Bronchial epithelial cell (primary cell): Measurements from ENCODE around the gene HTR1D. TPM values are rescaled to one million over a fixed set of nuclear protein-coding genes. Genes with fewer than 3 reads are reported as not detected.

ENCODE experiments used
- DNase-seq: peaks from one replicate; pipeline ENCODE4 v3.0.0-alpha.2; 2010; ENCODE audit warnings: low read depth
- FAIRE-seq: peaks from 2 replicates; lab custom pipeline; 2011; peaks lifted over from hg19 to GRCh38; lab: Jason Lieb, UNC
- H3K27me3 ChIP-seq: 2 replicates; pipeline ENCODE4 v1.5.1; 2011; ENCODE audit warnings: low read length; ENCODE audit not compliant: control insufficient read depth, insufficient read depth
- H3K36me3 ChIP-seq: 2 replicates; pipeline ENCODE4 v1.5.1; 2011; ENCODE audit warnings: low read length; ENCODE audit not compliant: control insufficient read depth, insufficient read depth
- H3K4me3 ChIP-seq: 2 replicates; pipeline ENCODE4 v1.5.1; 2011; ENCODE audit warnings: mild to moderate bottlenecking, low read depth, low read length, control low read depth
- total RNA-seq: library from RNA; depleted of rRNA; stranded (reverse); fragments of >200 nt; gene quantifications from 2 replicates; pipeline ENCODE4 v1.2.1, GENCODE V29; 2014
- TF ChIP-seq, protein P1 (sequence below): IDR thresholded peaks from 2 replicates; pipeline ENCODE4 v1.5.1; 2011; ENCODE audit warnings: mild to moderate bottlenecking, moderate library complexity, low read length, control low read depth, inconsistent platforms; ENCODE audit not compliant: insufficient read depth, severe bottlenecking

The HTR1D gene
- total RNA-seq, 1 donor from 2014 or later, result 0.26 TPM

DNA sequence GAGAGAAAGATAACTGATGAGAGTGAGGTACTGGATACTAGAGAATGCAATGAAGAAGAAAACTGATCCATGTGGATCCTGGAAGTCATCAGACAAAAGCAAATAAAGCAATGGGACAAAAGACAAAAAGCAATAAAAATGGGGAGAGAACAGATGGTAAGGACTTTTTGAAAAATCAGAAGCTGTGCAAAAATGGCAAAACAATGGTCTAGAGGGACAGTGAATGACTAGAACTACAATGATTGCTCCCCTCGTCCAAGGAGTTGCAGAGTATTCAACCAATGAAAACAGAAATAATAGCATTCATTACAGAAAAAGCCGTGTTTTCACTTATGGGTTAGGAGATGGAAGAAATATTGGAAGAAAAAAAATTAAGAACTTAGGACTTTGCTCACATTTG lies 67.2 kb downstream of the HTR1D start:
- H3K27me3 ChIP-seq, result no peaks in the 10 kb centered on the region
- TF ChIP-seq, protein P1, sequence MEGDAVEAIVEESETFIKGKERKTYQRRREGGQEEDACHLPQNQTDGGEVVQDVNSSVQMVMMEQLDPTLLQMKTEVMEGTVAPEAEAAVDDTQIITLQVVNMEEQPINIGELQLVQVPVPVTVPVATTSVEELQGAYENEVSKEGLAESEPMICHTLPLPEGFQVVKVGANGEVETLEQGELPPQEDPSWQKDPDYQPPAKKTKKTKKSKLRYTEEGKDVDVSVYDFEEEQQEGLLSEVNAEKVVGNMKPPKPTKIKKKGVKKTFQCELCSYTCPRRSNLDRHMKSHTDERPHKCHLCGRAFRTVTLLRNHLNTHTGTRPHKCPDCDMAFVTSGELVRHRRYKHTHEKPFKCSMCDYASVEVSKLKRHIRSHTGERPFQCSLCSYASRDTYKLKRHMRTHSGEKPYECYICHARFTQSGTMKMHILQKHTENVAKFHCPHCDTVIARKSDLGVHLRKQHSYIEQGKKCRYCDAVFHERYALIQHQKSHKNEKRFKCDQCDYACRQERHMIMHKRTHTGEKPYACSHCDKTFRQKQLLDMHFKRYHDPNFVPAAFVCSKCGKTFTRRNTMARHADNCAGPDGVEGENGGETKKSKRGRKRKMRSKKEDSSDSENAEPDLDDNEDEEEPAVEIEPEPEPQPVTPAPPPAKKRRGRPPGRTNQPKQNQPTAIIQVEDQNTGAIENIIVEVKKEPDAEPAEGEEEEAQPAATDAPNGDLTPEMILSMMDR, result no peak
- DNase-seq (no peak), FAIRE-seq (no peak)
- no peaks in the 10 kb centered on the region for H3K36me3 ChIP-seq
- no peak overlapping the region for H3K4me3 ChIP-seq

- DNase-seq (peak; percentile 70), FAIRE-seq (no peak)
- no peaks in the 10 kb centered on the region for H3K27me3 ChIP-seq
- H3K4me3 ChIP-seq, result no peak overlapping the region
- TF ChIP-seq, protein P1, result no peak
- H3K36me3 ChIP-seq, result no peaks in the 10 kb centered on the region
These were observed 68.2 kb downstream of the HTR1D start for GRCh38 chr1:23149114-23149513.

- H3K27me3 ChIP-seq, result no peaks in the 10 kb centered on the region
- no peak overlapping the region for H3K4me3 ChIP-seq
- no peak for DNase-seq
- FAIRE-seq, result no peak
- no peaks in the 10 kb centered on the region for H3K36me3 ChIP-seq
- TF ChIP-seq, protein P1, result no peak
These were observed 69.2 kb downstream of the HTR1D start for GRCh38 chr1:23148084-23148483.

Other genes with a start within 250 kb of the HTR1D start
- gene LACTBL1, start 244.6 kb downstream of the HTR1D start, total RNA-seq, result not detected in 2 replicates
- gene TEX46, start 201.7 kb downstream of the HTR1D start, total RNA-seq, result not detected in 2 replicates
- gene KDM1A, start 198.0 kb downstream of the HTR1D start, total RNA-seq, result 69.8 and 71.1 TPM in 2 replicates
- gene LUZP1, start 48.6 kb downstream of the HTR1D start, total RNA-seq, result 17.6 and 19.6 TPM in 2 replicates
- gene HNRNPR, start 126.8 kb upstream of the HTR1D start, total RNA-seq, result 70.8 and 84.0 TPM in 2 replicates
- gene ZNF436, start 152.3 kb upstream of the HTR1D start, total RNA-seq, result 29.0 and 35.7 TPM in 2 replicates
- 6.6 and 10.5 TPM in 2 replicates for gene TCEA3, start 207.2 kb upstream of the HTR1D start, total RNA-seq